Measurements from ENCODE around the gene CAPN15. TPM values are rescaled to one million over a fixed set of nuclear protein-coding genes. Genes with fewer than 3 reads are reported as not detected.

Gene CAPN15
- total RNA-seq, 1 donor from 2014 or later = 38.7 TPM

GRCh38 chr16:519425-519824, 8.1 kb upstream of the CAPN15 start:
- Histone ChIP-seq H4K20me1 (ENCODE audit: insufficient read depth, low read length) (peaks cover 6% of the 10 kb centered on the region), H3K27me3 (ENCODE audit: insufficient read depth, low read length) (no peaks in the 10 kb centered on the region), H3K9me3 (ENCODE audit: insufficient read depth, low read depth, low read length) (no peaks in the 10 kb centered on the region), H3K4me3 (ENCODE audit: insufficient read depth, low read depth, low read length) (no peak overlapping the region), H3K36me3 (ENCODE audit: insufficient read depth, low read length) (peaks cover 3% of the 10 kb centered on the region), H3K4me2 (ENCODE audit: low read length) (no peak overlapping the region), H3K4me1 (ENCODE audit: insufficient read depth, low read length) (no peaks in the 10 kb centered on the region), H3K79me2 (ENCODE audit: insufficient read depth, low read length) (peaks cover 11% of the 10 kb centered on the region), H2AFZ (ENCODE audit: low read depth, low read length) (no peak overlapping the region), H3K27ac (ENCODE audit: low read depth, low read length) (no peak overlapping the region), H3K9ac (ENCODE audit: low read length) (no peak overlapping the region)
- Mint-ChIP-seq H3K36me3 (ENCODE audit: low read depth, unreplicated experiment) (peaks cover 5% of the 10 kb centered on the region), H3K27ac (ENCODE audit: unreplicated experiment) (no peak overlapping the region), H3K4me3 (ENCODE audit: unreplicated experiment) (no peak overlapping the region), H3K9me3 (ENCODE audit: unreplicated experiment) (no peaks in the 10 kb centered on the region), H3K4me1 (ENCODE audit: low read depth, unreplicated experiment) (peaks cover 2% of the 10 kb centered on the region), H3K27me3 (ENCODE audit: low read depth, unreplicated experiment) (no peaks in the 10 kb centered on the region)
- no peak for FAIRE-seq
- no peak for DNase-seq (ENCODE audit: low read depth)
- TF ChIP-seq EZH2 (IDR thresholded peaks at IDR 0.05; ENCODE audit: insufficient read depth, low read length) = no peak
- TF ChIP-seq, protein P1, sequence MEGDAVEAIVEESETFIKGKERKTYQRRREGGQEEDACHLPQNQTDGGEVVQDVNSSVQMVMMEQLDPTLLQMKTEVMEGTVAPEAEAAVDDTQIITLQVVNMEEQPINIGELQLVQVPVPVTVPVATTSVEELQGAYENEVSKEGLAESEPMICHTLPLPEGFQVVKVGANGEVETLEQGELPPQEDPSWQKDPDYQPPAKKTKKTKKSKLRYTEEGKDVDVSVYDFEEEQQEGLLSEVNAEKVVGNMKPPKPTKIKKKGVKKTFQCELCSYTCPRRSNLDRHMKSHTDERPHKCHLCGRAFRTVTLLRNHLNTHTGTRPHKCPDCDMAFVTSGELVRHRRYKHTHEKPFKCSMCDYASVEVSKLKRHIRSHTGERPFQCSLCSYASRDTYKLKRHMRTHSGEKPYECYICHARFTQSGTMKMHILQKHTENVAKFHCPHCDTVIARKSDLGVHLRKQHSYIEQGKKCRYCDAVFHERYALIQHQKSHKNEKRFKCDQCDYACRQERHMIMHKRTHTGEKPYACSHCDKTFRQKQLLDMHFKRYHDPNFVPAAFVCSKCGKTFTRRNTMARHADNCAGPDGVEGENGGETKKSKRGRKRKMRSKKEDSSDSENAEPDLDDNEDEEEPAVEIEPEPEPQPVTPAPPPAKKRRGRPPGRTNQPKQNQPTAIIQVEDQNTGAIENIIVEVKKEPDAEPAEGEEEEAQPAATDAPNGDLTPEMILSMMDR (IDR thresholded peaks at IDR 0.05; ENCODE audit: insufficient read depth, low read depth, low read length) = no peak

DNA sequence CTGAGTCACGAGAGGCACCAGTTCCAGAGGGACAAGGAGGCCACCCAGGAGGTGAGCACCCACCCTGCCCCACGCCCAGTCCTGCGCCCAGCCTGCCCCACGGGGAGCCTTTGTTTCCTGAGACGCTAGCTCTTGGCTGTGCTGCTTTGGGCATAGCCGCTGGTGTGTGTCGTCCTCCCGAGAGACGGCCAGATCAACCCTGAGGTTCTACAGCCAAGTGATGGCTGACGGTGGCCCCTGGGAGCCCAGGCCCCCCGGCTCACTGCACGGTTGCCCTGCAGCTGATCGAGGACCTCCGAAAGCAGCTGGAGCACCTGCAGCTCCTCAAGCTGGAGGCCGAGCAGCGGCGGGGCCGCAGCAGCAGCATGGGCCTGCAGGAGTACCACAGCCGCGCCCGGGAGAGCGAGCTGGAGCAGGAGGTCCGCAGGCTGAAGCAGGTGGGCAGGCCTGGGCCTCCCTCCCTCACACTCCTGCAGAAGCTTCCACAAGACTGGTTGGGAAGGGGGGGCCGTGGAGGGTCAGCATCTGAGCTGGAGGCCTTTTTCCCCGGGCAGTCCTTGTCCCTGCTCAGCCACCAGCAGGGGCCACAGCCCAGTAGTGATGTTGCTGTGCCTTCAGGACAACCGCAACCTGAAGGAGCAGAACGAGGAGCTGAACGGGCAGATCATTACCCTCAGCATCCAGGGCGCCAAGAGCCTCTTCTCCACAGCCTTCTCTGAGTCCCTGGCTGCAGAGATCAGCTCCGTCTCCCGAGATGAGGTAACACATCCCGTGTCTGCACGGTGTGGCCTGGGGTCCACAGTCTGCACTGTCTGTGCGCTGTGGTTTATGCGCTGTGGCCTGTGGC, 7.4 kb upstream of the CAPN15 start:
- Histone ChIP-seq H3K36me3 (ENCODE audit: insufficient read depth, low read length) (peaks cover 3% of the 10 kb centered on the region), H3K9ac (ENCODE audit: low read length) (no peak overlapping the region), H3K79me2 (ENCODE audit: insufficient read depth, low read length) (peaks cover 16% of the 10 kb centered on the region), H3K27ac (ENCODE audit: low read depth, low read length) (no peak overlapping the region), H3K4me3 (ENCODE audit: insufficient read depth, low read depth, low read length) (no peak overlapping the region), H4K20me1 (ENCODE audit: insufficient read depth, low read length) (peaks cover 12% of the 10 kb centered on the region), H3K27me3 (ENCODE audit: insufficient read depth, low read length) (no peaks in the 10 kb centered on the region), H3K4me1 (ENCODE audit: insufficient read depth, low read length) (peaks cover 5% of the 10 kb centered on the region), H3K9me3 (ENCODE audit: insufficient read depth, low read depth, low read length) (no peaks in the 10 kb centered on the region), H3K4me2 (ENCODE audit: low read length) (no peak overlapping the region), H2AFZ (ENCODE audit: low read depth, low read length) (no peak overlapping the region)
- no peaks in the 10 kb centered on the region for H3K27me3 Mint-ChIP-seq (ENCODE audit: low read depth, unreplicated experiment)
- no peak for DNase-seq (ENCODE audit: low read depth)
- no peak for TF ChIP-seq EZH2 (IDR thresholded peaks at IDR 0.05; ENCODE audit: insufficient read depth, low read length)
- TF ChIP-seq, protein P1 (IDR thresholded peaks at IDR 0.05; ENCODE audit: insufficient read depth, low read depth, low read length) = no peak
- no peak overlapping the region for H3K4me3 Mint-ChIP-seq (ENCODE audit: unreplicated experiment)
- peaks cover 2% of the 10 kb centered on the region for H3K4me1 Mint-ChIP-seq (ENCODE audit: low read depth, unreplicated experiment)
- H3K36me3 Mint-ChIP-seq (ENCODE audit: low read depth, unreplicated experiment) = peaks cover 5% of the 10 kb centered on the region
- no peak overlapping the region for H3K27ac Mint-ChIP-seq (ENCODE audit: unreplicated experiment)
- FAIRE-seq = no peak
- H3K9me3 Mint-ChIP-seq (ENCODE audit: unreplicated experiment) = no peaks in the 10 kb centered on the region

DNA sequence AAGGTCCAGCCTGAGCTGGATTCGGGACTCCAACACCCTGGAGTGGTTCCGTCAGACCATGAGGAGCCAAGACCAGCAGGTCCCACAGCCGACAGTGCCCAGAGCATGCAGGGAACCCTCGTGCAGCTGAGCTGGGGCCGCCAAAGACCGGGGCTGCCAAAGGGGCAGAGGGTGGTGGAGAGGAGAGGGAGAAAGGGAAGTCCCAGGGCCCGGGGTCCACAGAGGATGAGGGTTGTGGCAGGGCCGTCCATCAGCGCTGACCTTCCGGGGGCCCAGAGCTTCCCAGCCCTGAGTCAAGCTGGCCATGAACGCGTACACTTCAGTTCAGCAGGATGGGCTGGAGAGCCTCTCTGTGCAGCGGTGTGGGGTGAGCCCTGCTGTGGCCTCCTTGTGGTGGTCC, 6.7 kb upstream of the CAPN15 start:
- no peak for DNase-seq (ENCODE audit: low read depth)
- H3K27me3 ChIP-seq (ENCODE audit: insufficient read depth, low read length) = no peaks in the 10 kb centered on the region
- FAIRE-seq = no peak
- H3K27me3 Mint-ChIP-seq (ENCODE audit: low read depth, unreplicated experiment) = no peaks in the 10 kb centered on the region
- H3K4me2 ChIP-seq (ENCODE audit: low read length) = no peak overlapping the region
- no peak overlapping the region for H3K27ac Mint-ChIP-seq (ENCODE audit: unreplicated experiment)
- TF ChIP-seq, protein P1 (IDR thresholded peaks at IDR 0.05; ENCODE audit: insufficient read depth, low read depth, low read length) = no peak
- no peak for TF ChIP-seq EZH2 (IDR thresholded peaks at IDR 0.05; ENCODE audit: insufficient read depth, low read length)
- H3K36me3 ChIP-seq (ENCODE audit: insufficient read depth, low read length) = peaks cover 3% of the 10 kb centered on the region
- H2AFZ ChIP-seq (ENCODE audit: low read depth, low read length) = no peak overlapping the region
- H3K4me3 ChIP-seq (ENCODE audit: insufficient read depth, low read depth, low read length) = no peak overlapping the region
- peaks cover 10% of the 10 kb centered on the region for H3K4me1 Mint-ChIP-seq (ENCODE audit: low read depth, unreplicated experiment)
- H3K27ac ChIP-seq (ENCODE audit: low read depth, low read length) = no peak overlapping the region
- peaks cover 7% of the 10 kb centered on the region for H3K36me3 Mint-ChIP-seq (ENCODE audit: low read depth, unreplicated experiment)
- no peak overlapping the region for H3K4me3 Mint-ChIP-seq (ENCODE audit: unreplicated experiment)
- no peaks in the 10 kb centered on the region for H3K9me3 Mint-ChIP-seq (ENCODE audit: unreplicated experiment)
- H3K9me3 ChIP-seq (ENCODE audit: insufficient read depth, low read depth, low read length) = no peaks in the 10 kb centered on the region
- peaks cover 13% of the 10 kb centered on the region for H3K4me1 ChIP-seq (ENCODE audit: insufficient read depth, low read length)
- H3K9ac ChIP-seq (ENCODE audit: low read length) = no peak overlapping the region
- H4K20me1 ChIP-seq (ENCODE audit: insufficient read depth, low read length) = peaks cover 20% of the 10 kb centered on the region
- peaks cover 18% of the 10 kb centered on the region for H3K79me2 ChIP-seq (ENCODE audit: insufficient read depth, low read length)
